GM23338 (cell line): ENCODE results near the gene ZNF611.

Source experiments
- CREB1 ChIP-seq: fragments of 250-450 bp; sonication (Bioruptor Pico); IDR thresholded peaks from 2 replicates; pipeline ENCODE4 v1.5.0; 2020; ENCODE audit warnings: low read depth, mild to moderate bottlenecking, moderate library complexity
- EZH2 ChIP-seq: fragments of 200-600 bp; sonication (generic); IDR thresholded peaks from one replicate; pipeline ENCODE4 v1.8.0; 2017; ENCODE audit warnings: antibody characterized with exemption, mild to moderate bottlenecking, low read depth; ENCODE audit not compliant: unreplicated experiment
- EZH2phosphoT487 ChIP-seq: fragments of 200-600 bp; sonication (generic); IDR thresholded peaks from one replicate; pipeline ENCODE4 v1.8.1; 2018; ENCODE audit warnings: antibody characterized with exemption; ENCODE audit not compliant: unreplicated experiment
- NANOG ChIP-seq: IDR thresholded peaks from 2 replicates; pipeline ENCODE4 v1.6.1; 2016; ENCODE audit warnings: antibody characterized with exemption, borderline replicate concordance
- POLR2AphosphoS5 ChIP-seq: IDR thresholded peaks from 2 replicates; pipeline ENCODE4 v1.6.1; 2016; ENCODE audit warnings: antibody characterized with exemption, low read depth
- TF ChIP-seq, protein P1 (sequence below), 2 experiments: fragments of 200-600 bp in 1 of 2; sonication (generic) in 1 of 2; conservative IDR thresholded peaks; 2 replicates each; pipeline versions ENCODE4 v1.5.1 to v1.6.1; 2016 to 2017; ENCODE audit warnings: antibody characterized with exemption in 2 of 2, low read depth in 2 of 2, mild to moderate bottlenecking in 2 of 2, moderate library complexity in 1 of 2
- TF ChIP-seq, protein P2 (sequence below): IDR thresholded peaks from one replicate; pipeline ENCODE4 v1.6.1; 2018; ENCODE audit warnings: antibody characterized with exemption; ENCODE audit not compliant: unreplicated experiment

DNA sequence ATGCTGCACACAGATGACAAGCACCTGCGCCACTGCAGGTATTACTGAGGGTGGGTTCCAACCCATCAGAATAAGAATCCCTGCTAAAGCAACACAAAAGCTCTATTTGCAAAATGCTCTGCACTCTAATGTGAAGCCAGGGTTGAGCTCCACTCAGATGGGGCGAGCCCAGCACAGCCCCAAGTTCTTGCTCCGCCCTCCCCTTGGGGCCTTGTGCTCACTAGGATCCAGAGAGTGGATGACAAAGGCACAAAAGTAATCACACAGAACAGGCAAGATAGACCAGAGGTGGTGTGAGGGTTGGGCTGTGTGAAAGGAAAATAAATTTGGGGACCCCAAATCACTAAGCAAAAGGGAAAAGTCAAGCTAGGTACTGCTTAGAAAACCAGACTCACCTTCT is 8.2 kb upstream of the ZNF611 start:
- TF ChIP-seq, protein P1, sequence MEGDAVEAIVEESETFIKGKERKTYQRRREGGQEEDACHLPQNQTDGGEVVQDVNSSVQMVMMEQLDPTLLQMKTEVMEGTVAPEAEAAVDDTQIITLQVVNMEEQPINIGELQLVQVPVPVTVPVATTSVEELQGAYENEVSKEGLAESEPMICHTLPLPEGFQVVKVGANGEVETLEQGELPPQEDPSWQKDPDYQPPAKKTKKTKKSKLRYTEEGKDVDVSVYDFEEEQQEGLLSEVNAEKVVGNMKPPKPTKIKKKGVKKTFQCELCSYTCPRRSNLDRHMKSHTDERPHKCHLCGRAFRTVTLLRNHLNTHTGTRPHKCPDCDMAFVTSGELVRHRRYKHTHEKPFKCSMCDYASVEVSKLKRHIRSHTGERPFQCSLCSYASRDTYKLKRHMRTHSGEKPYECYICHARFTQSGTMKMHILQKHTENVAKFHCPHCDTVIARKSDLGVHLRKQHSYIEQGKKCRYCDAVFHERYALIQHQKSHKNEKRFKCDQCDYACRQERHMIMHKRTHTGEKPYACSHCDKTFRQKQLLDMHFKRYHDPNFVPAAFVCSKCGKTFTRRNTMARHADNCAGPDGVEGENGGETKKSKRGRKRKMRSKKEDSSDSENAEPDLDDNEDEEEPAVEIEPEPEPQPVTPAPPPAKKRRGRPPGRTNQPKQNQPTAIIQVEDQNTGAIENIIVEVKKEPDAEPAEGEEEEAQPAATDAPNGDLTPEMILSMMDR (conservative IDR thresholded peaks at IDR 0.05; ENCODE audit: low read depth in 2 of 2): no peak
- no peak for TF ChIP-seq EZH2
- no peak for TF ChIP-seq POLR2AphosphoS5
- no peak for TF ChIP-seq EZH2phosphoT487
- TF ChIP-seq, protein P2, sequence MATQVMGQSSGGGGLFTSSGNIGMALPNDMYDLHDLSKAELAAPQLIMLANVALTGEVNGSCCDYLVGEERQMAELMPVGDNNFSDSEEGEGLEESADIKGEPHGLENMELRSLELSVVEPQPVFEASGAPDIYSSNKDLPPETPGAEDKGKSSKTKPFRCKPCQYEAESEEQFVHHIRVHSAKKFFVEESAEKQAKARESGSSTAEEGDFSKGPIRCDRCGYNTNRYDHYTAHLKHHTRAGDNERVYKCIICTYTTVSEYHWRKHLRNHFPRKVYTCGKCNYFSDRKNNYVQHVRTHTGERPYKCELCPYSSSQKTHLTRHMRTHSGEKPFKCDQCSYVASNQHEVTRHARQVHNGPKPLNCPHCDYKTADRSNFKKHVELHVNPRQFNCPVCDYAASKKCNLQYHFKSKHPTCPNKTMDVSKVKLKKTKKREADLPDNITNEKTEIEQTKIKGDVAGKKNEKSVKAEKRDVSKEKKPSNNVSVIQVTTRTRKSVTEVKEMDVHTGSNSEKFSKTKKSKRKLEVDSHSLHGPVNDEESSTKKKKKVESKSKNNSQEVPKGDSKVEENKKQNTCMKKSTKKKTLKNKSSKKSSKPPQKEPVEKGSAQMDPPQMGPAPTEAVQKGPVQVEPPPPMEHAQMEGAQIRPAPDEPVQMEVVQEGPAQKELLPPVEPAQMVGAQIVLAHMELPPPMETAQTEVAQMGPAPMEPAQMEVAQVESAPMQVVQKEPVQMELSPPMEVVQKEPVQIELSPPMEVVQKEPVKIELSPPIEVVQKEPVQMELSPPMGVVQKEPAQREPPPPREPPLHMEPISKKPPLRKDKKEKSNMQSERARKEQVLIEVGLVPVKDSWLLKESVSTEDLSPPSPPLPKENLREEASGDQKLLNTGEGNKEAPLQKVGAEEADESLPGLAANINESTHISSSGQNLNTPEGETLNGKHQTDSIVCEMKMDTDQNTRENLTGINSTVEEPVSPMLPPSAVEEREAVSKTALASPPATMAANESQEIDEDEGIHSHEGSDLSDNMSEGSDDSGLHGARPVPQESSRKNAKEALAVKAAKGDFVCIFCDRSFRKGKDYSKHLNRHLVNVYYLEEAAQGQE: no peak
- no peak for TF ChIP-seq CREB1 (CRISPR knock-in tag)
- TF ChIP-seq NANOG: no peak
